HG03280 (cell line): ENCODE results near the gene SLC22A16.
"Not testable (repeated sequence)": the region's sequence is repeated elsewhere in the genome, so short reads cannot be mapped to it uniquely, and the experiment has no call there.

Source experiments
- ATAC-seq: cut with Tn5 transposase; IDR thresholded peaks from one replicate; pipeline ENCODE4 v1.9.1; 2021; ENCODE audit warnings: mild to moderate bottlenecking, moderate library complexity; ENCODE audit not compliant: unreplicated experiment

Gene SLC22A16

GRCh38 chr6:110476046-110476849 is at the start of gene SLC22A16:
TSS of gene SLC22A16 (minus strand) at chr6:110476613. CDS start at chr6:110476574, 39 bp downstream.
- no peak for ATAC-seq

GRCh38 chr6:110525001-110525400 is 48.6 kb upstream of the SLC22A16 start:
- ATAC-seq = no peak

- no peak for ATAC-seq
These were observed 47.9 kb upstream of the SLC22A16 start for GRCh38 chr6:110524305-110524704.

GRCh38 chr6:110523451-110524021 is 47.1 kb upstream of the SLC22A16 start:
- no peak for ATAC-seq

GRCh38 chr6:110522427-110522826 is 46.0 kb upstream of the SLC22A16 start:
- ATAC-seq = no peak

GRCh38 chr6:110520992-110521543 is 44.7 kb upstream of the SLC22A16 start:
- no peak for ATAC-seq

GRCh38 chr6:110520209-110520965 is 44.0 kb upstream of the SLC22A16 start:
- ATAC-seq = no peak

- no peak for ATAC-seq
These were observed 41.3 kb upstream of the SLC22A16 start for GRCh38 chr6:110517601-110518281.

GRCh38 chr6:110517034-110517433 is 40.6 kb upstream of the SLC22A16 start:
- ATAC-seq = no peak

GRCh38 chr6:110514818-110515217 is 38.4 kb upstream of the SLC22A16 start:
- no peak for ATAC-seq

GRCh38 chr6:110512991-110513390 is 36.6 kb upstream of the SLC22A16 start:
- ATAC-seq = no peak

GRCh38 chr6:110512549-110512948 is 36.1 kb upstream of the SLC22A16 start:
- not testable (repeated sequence) for ATAC-seq

- ATAC-seq = no peak
These were observed 35.0 kb upstream of the SLC22A16 start for GRCh38 chr6:110511401-110511800.

GRCh38 chr6:110509617-110510241 is 33.3 kb upstream of the SLC22A16 start:
- no peak for ATAC-seq

GRCh38 chr6:110504891-110505290 is 28.5 kb upstream of the SLC22A16 start:
- not testable (repeated sequence) for ATAC-seq

GRCh38 chr6:110495949-110496348 is 19.5 kb upstream of the SLC22A16 start:
- no peak for ATAC-seq

- ATAC-seq = no peak
These were observed 16.9 kb upstream of the SLC22A16 start for GRCh38 chr6:110493253-110493800.

- no peak for ATAC-seq
These were observed 16.2 kb upstream of the SLC22A16 start for GRCh38 chr6:110492584-110492983.

GRCh38 chr6:110491644-110492317 is 15.4 kb upstream of the SLC22A16 start:
- no peak for ATAC-seq

- no peak for ATAC-seq
These were observed 14.9 kb upstream of the SLC22A16 start for GRCh38 chr6:110491299-110491643.
